CD4-positive, alpha-beta T cell (primary cell): Measurements from ENCODE around the gene PARD3B. TPM values are rescaled to one million over a fixed set of nuclear protein-coding genes. Genes with fewer than 3 reads are reported as not detected.

ENCODE experiments used
- ATAC-seq: fragments of 200-7000 bp; cut with Tn5 transposase; one replicate; pipeline ENCODE4 v1.10.0; 2022; ENCODE audit warnings: mild to moderate bottlenecking; ENCODE audit not compliant: poor library complexity
- CTCF ChIA-PET: fragments of 350-600 bp; sonication (Branson Sonifier 250); formaldehyde crosslinking; loops from one replicate; lab custom pipeline; 2021; ENCODE audit warnings: antibody characterized with exemption, inconsistent platforms; lab: Charles Lee
- POLR2A ChIA-PET: fragments of 350-600 bp; sonication (Branson Sonifier 250); formaldehyde crosslinking; loops from one replicate; lab custom pipeline; 2021; ENCODE audit warnings: antibody characterized with exemption, inconsistent platforms; lab: Charles Lee
- DNase-seq, 14 experiments: peaks; one replicate each; pipeline ENCODE4 v3.0.0-alpha.2; 2013 to 2020; ENCODE audit warnings: mixed read lengths in 2 of 14
- H3K27ac ChIP-seq, 2 donors: one replicate each; pipeline versions ENCODE4 v1.5.1 to v1.7.0; 2013; ENCODE audit warnings: low read length in 2 of 2, low read depth in 1 of 2, mild to moderate bottlenecking in 1 of 2
- H3K27me3 ChIP-seq, 2 experiments: 1 replicate in 1 of 2; 2 replicates in 1 of 2; pipeline versions ENCODE4 v1.6.1 to v1.7.0; 2013; ENCODE audit warnings: low read length in 2 of 2, control low read depth in 1 of 2, mild to moderate bottlenecking in 1 of 2, moderate library complexity in 1 of 2; ENCODE audit not compliant: insufficient read depth in 2 of 2, control insufficient read depth in 1 of 2
- H3K36me3 ChIP-seq: one replicate; pipeline ENCODE4 v1.6.1; 2013; ENCODE audit warnings: low read length, control low read depth; ENCODE audit not compliant: insufficient read depth
- H3K4me1 ChIP-seq: one replicate; pipeline ENCODE4 v1.6.1; 2013; ENCODE audit warnings: low read length, control low read depth; ENCODE audit not compliant: insufficient read depth
- H3K4me3 ChIP-seq: one replicate; pipeline ENCODE4 v1.5.1; 2013; ENCODE audit warnings: mild to moderate bottlenecking, low read length, moderate library complexity
- H3K9me3 ChIP-seq, 2 experiments: 1 replicate in 1 of 2; 2 replicates in 1 of 2; pipeline versions ENCODE4 v1.6.1 to v1.7.0; 2013; ENCODE audit warnings: low read length in 2 of 2, mild to moderate bottlenecking in 2 of 2, control low read depth in 1 of 2, moderate library complexity in 1 of 2; ENCODE audit not compliant: control insufficient read depth in 1 of 2, insufficient read depth in 1 of 2
- H3K27ac Mint-ChIP-seq: one replicate; pipeline ENCODE4 v1.8.0; 2020; ENCODE audit warnings: mixed read lengths
- H3K27me3 Mint-ChIP-seq: one replicate; pipeline ENCODE4 v1.8.0; 2021; ENCODE audit warnings: mixed read lengths
- H3K36me3 Mint-ChIP-seq: one replicate; pipeline ENCODE4 v1.8.0; 2021; ENCODE audit warnings: low read depth, mixed read lengths
- H3K4me1 Mint-ChIP-seq: one replicate; pipeline ENCODE4 v1.8.0; 2021; ENCODE audit warnings: low read depth, mixed read lengths
- H3K4me3 Mint-ChIP-seq: one replicate; pipeline ENCODE4 v1.8.0; 2020; ENCODE audit warnings: mild to moderate bottlenecking, mixed read lengths
- H3K9me3 Mint-ChIP-seq: one replicate; pipeline ENCODE4 v1.8.0; 2020; ENCODE audit warnings: mixed read lengths
- CTCF ChIP-seq: fragments of 200-600 bp; IDR thresholded peaks from one replicate; pipeline ENCODE4 v1.8.0; 2022; ENCODE audit warnings: antibody characterized with exemption, mild to moderate bottlenecking
- intact Hi-C, 2 experiments: fragments of 100-400 bp; cut with DNase I in 1 of 2; cut with micrococcal nuclease in 1 of 2; formaldehyde crosslinking; loops; one replicate each; pipeline versions ENCODE4 v1.15.1 to v1.9.0; 2023 to 2025; cut with DNase I, micrococcal nuclease
- total RNA-seq, 174 experiments: library from RNA in 2 of 174; stranded (reverse) in 2 of 174; gene quantifications; one replicate each; pipeline ENCODE4 v1.2.3 and lab custom pipeline; 2021 to 2026

The PARD3B gene
- total RNA-seq, 2 experiments from 2014 or later: 0.87 to 1.9 TPM

DNA sequence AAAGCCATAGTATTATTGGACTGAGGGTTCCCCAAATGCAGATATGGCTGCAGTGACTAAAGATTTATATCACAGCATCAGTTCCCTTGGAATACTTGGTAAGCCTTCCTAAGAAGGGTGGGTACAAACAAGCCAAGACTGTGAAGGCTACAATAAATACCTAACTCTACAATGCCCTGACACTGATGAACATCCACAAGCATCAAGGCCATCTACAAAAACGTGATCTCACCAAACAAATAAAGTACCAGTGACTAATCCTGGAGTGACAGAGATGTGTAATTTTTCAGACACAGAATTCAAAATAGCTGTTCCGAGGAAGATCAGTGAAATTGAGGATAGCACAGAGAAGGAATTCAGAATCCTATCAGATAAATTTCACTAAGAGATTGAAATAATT, 254.5 kb downstream of the PARD3B start:
- intact Hi-C loops: no loop called here
- Mint-ChIP-seq H3K36me3 (no peaks in the 10 kb centered on the region), H3K27ac (no peak overlapping the region), H3K4me1 (peaks cover 13% of the 10 kb centered on the region), H3K4me3 (no peak overlapping the region), H3K27me3 (no peaks in the 10 kb centered on the region), H3K9me3 (peaks cover under 1% of the 10 kb centered on the region)
- ChIA-PET POLR2A (no interaction called here), CTCF (no interaction called here)
- H3K36me3 ChIP-seq: no peaks in the 10 kb centered on the region
- ATAC-seq (no peak), DNase-seq (no peak)
- TF ChIP-seq CTCF: no peak
- no peak overlapping the region for H3K27ac ChIP-seq
- H3K4me3 ChIP-seq: no peak overlapping the region
- H3K9me3 ChIP-seq: peaks cover 0 to 10% of the 10 kb centered on the region in 2 experiments
- H3K27me3 ChIP-seq: no peaks in the 10 kb centered on the region
- H3K4me1 ChIP-seq: no peaks in the 10 kb centered on the region

DNA sequence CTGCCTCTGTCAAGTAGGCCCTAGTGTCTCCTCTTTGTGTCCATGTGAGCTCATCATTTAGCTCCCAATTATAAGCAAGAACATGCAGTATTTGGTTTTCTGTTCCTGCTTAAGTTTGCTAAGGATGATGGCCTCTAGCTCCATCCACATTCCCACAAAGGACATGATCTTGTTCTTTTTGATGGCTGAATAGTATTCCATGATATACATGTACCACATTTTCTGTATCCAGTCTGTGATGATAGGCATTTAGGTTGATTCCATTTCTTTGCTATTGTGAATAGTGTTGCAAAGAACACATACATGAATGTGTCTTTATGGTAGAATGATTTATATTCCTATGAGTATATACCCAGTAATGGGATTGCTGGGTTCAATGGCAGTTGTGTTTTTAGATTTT, 263.2 kb downstream of the PARD3B start:
- Mint-ChIP-seq H3K9me3 (peaks cover 40% of the 10 kb centered on the region), H3K4me1 (peaks cover 3% of the 10 kb centered on the region), H3K4me3 (no peak overlapping the region), H3K36me3 (no peaks in the 10 kb centered on the region), H3K27ac (no peak overlapping the region), H3K27me3 (no peaks in the 10 kb centered on the region)
- H3K36me3 ChIP-seq: no peaks in the 10 kb centered on the region
- peaks cover 3 to 5% of the 10 kb centered on the region in 2 experiments for H3K9me3 ChIP-seq
- POLR2A ChIA-PET: no interaction called here
- no peak for ATAC-seq
- no peaks in the 10 kb centered on the region for H3K4me1 ChIP-seq
- no peak for TF ChIP-seq CTCF
- H3K27me3 ChIP-seq: no peaks in the 10 kb centered on the region
- intact Hi-C loops: no loop called here
- no peak for DNase-seq
- H3K27ac ChIP-seq: no peak overlapping the region
- CTCF ChIA-PET: no interaction called here
- no peak overlapping the region for H3K4me3 ChIP-seq

DNA sequence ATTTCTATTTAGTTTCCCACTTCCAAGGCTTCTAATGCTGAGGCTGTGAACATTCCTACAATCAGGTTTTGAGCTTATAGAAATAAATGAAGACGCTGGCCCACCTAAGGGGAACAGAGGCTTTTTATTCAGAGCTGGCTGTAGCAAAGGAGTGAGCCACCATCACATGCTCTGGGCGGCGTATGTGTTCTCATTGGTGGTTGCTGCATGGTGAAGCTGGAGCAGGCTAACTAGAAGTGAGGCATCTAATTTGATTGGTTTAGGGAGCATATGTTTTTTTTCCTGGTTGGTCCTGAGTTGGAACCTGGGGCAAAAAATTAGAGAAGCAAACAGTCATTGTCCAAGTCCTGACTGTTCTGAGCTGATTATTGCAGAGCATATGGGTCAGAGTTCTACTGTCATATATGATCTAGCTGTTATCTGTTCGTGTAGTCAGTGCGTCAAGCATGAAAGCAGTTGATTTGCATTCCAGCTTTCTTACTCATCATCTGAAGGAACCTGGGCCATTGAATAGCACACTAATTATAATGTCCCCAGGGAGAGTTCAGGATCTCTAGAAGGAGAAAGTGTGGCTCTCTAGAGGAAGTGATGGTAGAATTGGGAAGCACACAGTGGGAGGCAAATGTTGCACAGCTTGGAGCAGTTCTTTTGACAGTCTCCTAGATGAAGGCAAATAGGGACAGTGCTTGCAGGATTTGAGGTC, 279.6 kb downstream of the PARD3B start:
- CTCF ChIA-PET: interaction anchor here (0.7 kb wide), 1 partner anchor 572 kb away, joined by 3 read pairs; no protein-coding TSS in a partner anchor
- Histone ChIP-seq H3K27ac (no peak overlapping the region), H3K4me1 (no peaks in the 10 kb centered on the region), H3K4me3 (no peak overlapping the region), H3K27me3 (no peaks in the 10 kb centered on the region), H3K36me3 (no peaks in the 10 kb centered on the region), H3K9me3 (peaks cover 0 to 5% of the 10 kb centered on the region in 2 experiments)
- intact Hi-C loops: no loop called here
- DNase-seq: no peak
- no peak overlapping the region for H3K4me3 Mint-ChIP-seq
- no peak for TF ChIP-seq CTCF
- H3K4me1 Mint-ChIP-seq: no peaks in the 10 kb centered on the region
- no peak for ATAC-seq
- peaks cover 3% of the 10 kb centered on the region for H3K9me3 Mint-ChIP-seq
- H3K36me3 Mint-ChIP-seq: no peaks in the 10 kb centered on the region
- no peak overlapping the region for H3K27ac Mint-ChIP-seq
- no peaks in the 10 kb centered on the region for H3K27me3 Mint-ChIP-seq
- POLR2A ChIA-PET: no interaction called here
